Endodermal cell (in vitro differentiated cells): ENCODE measurements around the gene NIFK. TPM values are rescaled to one million over a fixed set of nuclear protein-coding genes. Genes with fewer than 3 reads are reported as not detected.

Source experiments
- DNase-seq: peaks from one replicate; pipeline ENCODE4 v3.0.0-alpha.2; 2017
- H3K27ac ChIP-seq: 2 replicates; pipeline ENCODE4 v1.5.1; 2013; ENCODE audit warnings: mild to moderate bottlenecking, low read depth, low read length, moderate library complexity
- H3K27me3 ChIP-seq: 2 replicates; pipeline ENCODE4 v1.6.1; 2013; ENCODE audit warnings: mild to moderate bottlenecking, low read length, moderate library complexity; ENCODE audit not compliant: insufficient read depth, control insufficient read depth, poor library complexity, severe bottlenecking
- H3K36me3 ChIP-seq: 2 replicates; pipeline ENCODE4 v1.7.0; 2013; ENCODE audit warnings: mild to moderate bottlenecking, low read length, moderate library complexity; ENCODE audit not compliant: control insufficient read depth, insufficient read depth
- H3K4me1 ChIP-seq: one replicate; pipeline ENCODE4 v1.7.0; 2013; ENCODE audit warnings: low read length; ENCODE audit not compliant: control insufficient read depth, insufficient read depth
- H3K4me3 ChIP-seq: 2 replicates; pipeline ENCODE4 v1.5.1; 2013; ENCODE audit warnings: mild to moderate bottlenecking, low read length, moderate library complexity
- H3K9ac ChIP-seq: 2 replicates; pipeline ENCODE4 v1.6.1; 2013; ENCODE audit warnings: mild to moderate bottlenecking, low read length, moderate library complexity; ENCODE audit not compliant: poor library complexity, severe bottlenecking; ENCODE audit errors: extremely low read depth
- H3K9me3 ChIP-seq: 2 replicates; pipeline ENCODE4 v1.6.1; 2013; ENCODE audit warnings: mild to moderate bottlenecking, low read length, moderate library complexity; ENCODE audit not compliant: control insufficient read depth
- H3K27ac Mint-ChIP-seq: 2 replicates; pipeline ENCODE4 v1.8.0; 2020; ENCODE audit warnings: mixed read lengths
- H3K27me3 Mint-ChIP-seq: 2 replicates; pipeline ENCODE4 v1.8.0; 2021; ENCODE audit warnings: mild to moderate bottlenecking, mixed read lengths; ENCODE audit not compliant: insufficient read depth
- H3K36me3 Mint-ChIP-seq: 2 replicates; pipeline ENCODE4 v1.8.0; 2020; ENCODE audit warnings: low read depth, mixed read lengths
- H3K4me1 Mint-ChIP-seq: 2 replicates; pipeline ENCODE4 v1.8.0; 2020; ENCODE audit warnings: mixed read lengths
- H3K4me3 Mint-ChIP-seq: 2 replicates; pipeline ENCODE4 v1.8.0; 2020; ENCODE audit warnings: mild to moderate bottlenecking, moderate library complexity, mixed read lengths
- H3K9me3 Mint-ChIP-seq: 2 replicates; pipeline ENCODE4 v1.8.0; 2020; ENCODE audit warnings: mild to moderate bottlenecking, mixed read lengths
- WGBS, 2 experiments: methylation state at CpG; one replicate each; pipeline versions ENCODE4 v1.1.5 to v1.1.7; 2013; ENCODE audit warnings: missing lambda C conversion rate in 2 of 2, mixed read lengths in 1 of 2; ENCODE audit not compliant: insufficient coverage in 1 of 2, insufficient read length in 1 of 2; 5-methylcytosine and 5-hydroxymethylcytosine counted together
- total RNA-seq, 2 donors: library from RNA; stranded (reverse); fragmentation: NEBNext Ultra II Directional in 1 of 2; extraction: Animal tissue kit (Norgen Biotek cat#: 25700) in 1 of 2; gene quantifications; 2 replicates in 1 of 2; 3 replicates in 1 of 2; pipeline ENCODE4 v1.2.1, GENCODE V29; 2021
- TF ChIP-seq, protein P1 (sequence below): fragments of 200-600 bp; sonication (generic); conservative IDR thresholded peaks from 2 replicates; pipeline ENCODE4 v1.5.0; 2021; ENCODE audit warnings: antibody characterized with exemption, mild to moderate bottlenecking

Gene NIFK
- total RNA-seq, 2 donors from 2014 or later: 64.2 to 88.5 TPM

DNA sequence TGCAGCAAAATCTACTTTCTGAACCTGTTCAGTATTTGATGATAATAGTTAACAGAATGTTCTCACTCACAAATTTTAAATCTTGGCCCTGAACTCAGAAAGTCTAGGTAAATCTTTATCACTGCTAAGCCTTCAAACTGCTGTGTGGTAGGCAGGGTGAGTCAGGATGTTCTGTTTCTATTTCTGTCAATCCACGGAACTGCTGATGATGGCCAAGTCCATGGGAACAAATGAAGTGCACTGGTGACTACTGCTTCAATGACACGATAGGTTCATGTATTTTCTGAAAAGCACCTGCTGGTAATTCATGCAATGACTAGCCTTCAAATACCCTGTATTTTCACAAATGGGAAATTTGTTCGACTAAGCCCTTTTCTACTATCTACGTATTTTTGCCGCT, 14.2 kb downstream of the NIFK start:
- Histone ChIP-seq H3K36me3 (peaks cover 18% of the 10 kb centered on the region), H3K27me3 (no peaks in the 10 kb centered on the region), H3K9ac (no peak overlapping the region), H3K4me3 (no peak overlapping the region), H3K27ac (no peak overlapping the region), H3K9me3 (no peaks in the 10 kb centered on the region), H3K4me1 (no peaks in the 10 kb centered on the region)
- Mint-ChIP-seq H3K4me1 (no peaks in the 10 kb centered on the region), H3K27me3 (no peaks in the 10 kb centered on the region), H3K4me3 (no peak overlapping the region), H3K9me3 (no peaks in the 10 kb centered on the region), H3K27ac (no peak overlapping the region), H3K36me3 (peaks cover 11% of the 10 kb centered on the region)
- no peak for DNase-seq
- TF ChIP-seq, protein P1, sequence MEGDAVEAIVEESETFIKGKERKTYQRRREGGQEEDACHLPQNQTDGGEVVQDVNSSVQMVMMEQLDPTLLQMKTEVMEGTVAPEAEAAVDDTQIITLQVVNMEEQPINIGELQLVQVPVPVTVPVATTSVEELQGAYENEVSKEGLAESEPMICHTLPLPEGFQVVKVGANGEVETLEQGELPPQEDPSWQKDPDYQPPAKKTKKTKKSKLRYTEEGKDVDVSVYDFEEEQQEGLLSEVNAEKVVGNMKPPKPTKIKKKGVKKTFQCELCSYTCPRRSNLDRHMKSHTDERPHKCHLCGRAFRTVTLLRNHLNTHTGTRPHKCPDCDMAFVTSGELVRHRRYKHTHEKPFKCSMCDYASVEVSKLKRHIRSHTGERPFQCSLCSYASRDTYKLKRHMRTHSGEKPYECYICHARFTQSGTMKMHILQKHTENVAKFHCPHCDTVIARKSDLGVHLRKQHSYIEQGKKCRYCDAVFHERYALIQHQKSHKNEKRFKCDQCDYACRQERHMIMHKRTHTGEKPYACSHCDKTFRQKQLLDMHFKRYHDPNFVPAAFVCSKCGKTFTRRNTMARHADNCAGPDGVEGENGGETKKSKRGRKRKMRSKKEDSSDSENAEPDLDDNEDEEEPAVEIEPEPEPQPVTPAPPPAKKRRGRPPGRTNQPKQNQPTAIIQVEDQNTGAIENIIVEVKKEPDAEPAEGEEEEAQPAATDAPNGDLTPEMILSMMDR: no peak
- 93 to 100% methylated on average over 5 of the region's 5 CpGs for WGBS, 2 experiments

DNA sequence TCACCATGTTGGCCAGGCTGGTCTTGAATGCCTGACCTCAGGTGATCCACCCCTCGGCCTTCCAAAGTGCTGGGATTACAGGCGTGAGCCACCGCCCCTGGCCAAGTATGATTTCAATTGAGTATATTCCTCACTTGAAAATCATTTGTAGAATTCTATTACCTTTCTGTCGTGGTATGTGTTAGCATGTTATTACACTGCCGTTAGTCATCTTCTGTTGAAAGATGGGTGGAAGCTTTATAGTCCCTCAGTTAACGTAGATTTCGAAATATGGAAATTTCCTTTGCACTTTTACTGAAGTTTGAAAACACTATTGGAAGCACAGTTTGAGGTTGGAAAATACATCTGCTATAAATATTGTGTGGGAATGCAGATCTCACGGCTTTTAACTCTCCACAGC, 14.7 kb downstream of the NIFK start:
- H3K4me3 Mint-ChIP-seq: no peak overlapping the region
- H3K27ac Mint-ChIP-seq: no peak overlapping the region
- no peak for DNase-seq
- no peaks in the 10 kb centered on the region for H3K4me1 Mint-ChIP-seq
- Histone ChIP-seq H3K27ac (no peak overlapping the region), H3K4me1 (no peaks in the 10 kb centered on the region), H3K9me3 (no peaks in the 10 kb centered on the region), H3K9ac (no peak overlapping the region), H3K36me3 (peaks cover 12% of the 10 kb centered on the region), H3K4me3 (no peak overlapping the region), H3K27me3 (no peaks in the 10 kb centered on the region)
- TF ChIP-seq, protein P1: no peak
- H3K36me3 Mint-ChIP-seq: peaks cover 6% of the 10 kb centered on the region
- H3K9me3 Mint-ChIP-seq: no peaks in the 10 kb centered on the region
- H3K27me3 Mint-ChIP-seq: no peaks in the 10 kb centered on the region
- WGBS, 2 experiments: 94 to 95% methylated on average over 6 to 8 of the region's 8 CpGs

DNA sequence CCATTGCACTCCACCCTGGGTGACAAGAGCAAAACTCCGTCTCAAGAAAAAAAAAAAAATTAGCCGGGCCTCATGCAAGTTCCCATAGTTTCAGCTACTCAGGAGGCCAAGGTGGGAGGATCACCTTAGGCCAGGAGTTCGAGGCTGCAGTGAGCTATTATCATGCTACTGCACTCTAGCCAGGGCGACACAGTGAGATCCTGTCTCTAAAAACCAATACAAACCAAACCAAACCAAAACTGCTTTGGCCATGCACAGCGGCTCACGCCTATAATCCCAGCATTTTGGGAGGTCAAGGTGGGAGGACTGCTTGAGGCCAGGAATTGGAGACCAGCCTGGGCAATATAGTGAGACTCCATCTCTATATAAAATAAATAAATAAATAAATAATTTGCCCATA, 19.1 kb downstream of the NIFK start:
- Histone ChIP-seq H3K9ac (no peak overlapping the region), H3K9me3 (no peaks in the 10 kb centered on the region), H3K4me1 (no peaks in the 10 kb centered on the region), H3K27ac (no peak overlapping the region), H3K4me3 (no peak overlapping the region), H3K36me3 (no peaks in the 10 kb centered on the region), H3K27me3 (no peaks in the 10 kb centered on the region)
- Mint-ChIP-seq H3K27ac (no peak overlapping the region), H3K36me3 (no peaks in the 10 kb centered on the region), H3K9me3 (no peaks in the 10 kb centered on the region), H3K4me1 (no peaks in the 10 kb centered on the region), H3K4me3 (no peak overlapping the region), H3K27me3 (no peaks in the 10 kb centered on the region)
- no peak for DNase-seq
- 92 to 96% methylated on average over 6 of the region's 6 CpGs for WGBS, 2 experiments
- TF ChIP-seq, protein P1: no peak
